NCI-H510A (cell line): ENCODE measurements around the gene VAC14.

Source experiments
- DNase-seq: peaks from one replicate; lab custom pipeline; 2025; lab: John Stamatoyannopoulos, UW

VAC14 gene

DNA sequence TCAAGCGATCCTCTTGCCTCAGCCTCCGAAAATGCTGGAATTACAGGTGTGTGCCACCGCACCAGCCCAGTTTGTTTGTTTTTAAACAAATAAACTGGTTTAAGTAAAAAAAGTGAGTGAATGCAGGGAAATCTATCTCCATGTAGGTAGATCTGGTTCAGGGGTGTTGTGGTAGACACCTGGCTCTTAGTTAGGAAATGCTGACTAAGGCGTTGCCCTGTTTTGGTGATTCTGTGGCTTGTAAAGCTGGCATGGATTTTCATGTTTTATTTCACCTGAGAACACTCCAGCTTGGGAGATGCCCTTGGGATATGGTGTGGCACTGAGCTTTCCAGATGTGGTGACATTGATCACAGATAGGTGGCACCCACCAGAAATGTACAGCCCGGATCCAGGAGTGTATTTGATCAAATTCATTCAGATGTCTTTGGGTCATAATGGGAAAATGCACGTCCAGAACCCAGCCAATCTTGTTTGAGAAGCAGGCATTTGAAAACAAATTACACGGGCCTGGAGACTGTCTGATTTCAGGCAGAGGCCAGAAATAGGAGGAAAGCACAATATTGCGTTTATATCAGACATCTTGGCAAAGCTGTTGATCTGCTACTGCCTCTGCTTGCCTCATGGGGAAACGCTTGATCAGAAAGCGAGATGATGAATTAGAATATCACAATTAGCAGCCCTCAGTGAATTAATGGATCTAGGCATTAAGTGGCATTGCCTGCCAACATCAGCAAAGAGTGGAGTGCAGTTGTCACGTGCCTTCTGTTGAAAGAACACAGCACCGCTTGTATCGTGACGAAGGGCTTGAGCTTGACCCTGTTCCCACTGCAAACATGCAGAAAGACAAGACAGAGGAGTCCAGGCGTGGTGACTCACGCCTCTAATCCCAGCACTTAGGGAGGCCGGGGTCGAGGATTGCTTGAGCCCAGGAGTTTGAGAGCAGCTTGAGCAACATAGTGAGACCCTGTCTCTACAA is 161.9 kb downstream of the VAC14 start:
- no peak for DNase-seq
